Subcutaneous abdominal adipose tissue (tissue), 5 donors: ENCODE results near the gene SUB1.
"Not testable (repeated sequence)": the region's sequence is repeated elsewhere in the genome, so short reads cannot be mapped to it uniquely, and the experiment has no call there.

ENCODE experiments used
- H3K27ac ChIP-seq: one replicate; pipeline ENCODE4 v1.7.0; 2013; ENCODE audit warnings: low read depth, mild to moderate bottlenecking, inconsistent platforms, low read length, moderate library complexity
- H3K27me3 ChIP-seq, 5 donors: one replicate each; pipeline ENCODE4 v1.7.0; 2013; ENCODE audit warnings: low read length in 5 of 5, inconsistent platforms in 1 of 5; ENCODE audit not compliant: control insufficient read depth in 5 of 5, insufficient read depth in 4 of 5
- H3K36me3 ChIP-seq, 5 donors: one replicate each; pipeline ENCODE4 v1.7.0; 2013; ENCODE audit warnings: low read length in 5 of 5; ENCODE audit not compliant: control insufficient read depth in 5 of 5, insufficient read depth in 5 of 5
- H3K4me1 ChIP-seq, 5 donors: one replicate each; pipeline ENCODE4 v1.7.0; 2013; ENCODE audit warnings: low read length in 5 of 5, mild to moderate bottlenecking in 3 of 5, moderate library complexity in 1 of 5; ENCODE audit not compliant: control insufficient read depth in 5 of 5, insufficient read depth in 5 of 5
- H3K4me3 ChIP-seq, 5 donors: one replicate each; pipeline ENCODE4 v1.7.0; 2013; ENCODE audit warnings: low read length in 5 of 5, low read depth in 1 of 5
- H3K9ac ChIP-seq, 5 donors: one replicate each; pipeline ENCODE4 v1.7.0; 2013; ENCODE audit warnings: low read length in 5 of 5, mild to moderate bottlenecking in 4 of 5, moderate library complexity in 3 of 5
- H3K9me3 ChIP-seq, 5 donors: one replicate each; pipeline ENCODE4 v1.7.0; 2013; ENCODE audit warnings: low read length in 5 of 5; ENCODE audit not compliant: control insufficient read depth in 5 of 5
- donor health status: healthy.
- donor health status: healthy.
- donor health status: healthy.
- donor health status: healthy.
- donor health status: healthy.

SUB1 gene

GRCh38 chr5:32562843-32563242, 22.5 kb upstream of the SUB1 start:
- H3K27me3 ChIP-seq: no peaks in the 10 kb centered on the region
- no peak overlapping the region for H3K9ac ChIP-seq
- no peak overlapping the region for H3K27ac ChIP-seq
- peaks cover 0 to 17% (median 0%) of the 10 kb centered on the region in 5 donors for H3K4me1 ChIP-seq
- H3K9me3 ChIP-seq: peaks cover 0 to 3% (median 0%) of the 10 kb centered on the region in 5 donors
- H3K4me3 ChIP-seq: no peak overlapping the region
- no peaks in the 10 kb centered on the region for H3K36me3 ChIP-seq

- no peaks in the 10 kb centered on the region for H3K27me3 ChIP-seq
- H3K36me3 ChIP-seq: no peaks in the 10 kb centered on the region
Observed at GRCh38 chr5:32563614-32564013, 21.7 kb upstream of the SUB1 start.

GRCh38 chr5:32565145-32565544, 20.2 kb upstream of the SUB1 start:
- H3K9me3 ChIP-seq: peaks cover 0 to 3% (median 0%) of the 10 kb centered on the region in 5 donors
- no peak overlapping the region for H3K27ac ChIP-seq
- no peak overlapping the region for H3K9ac ChIP-seq
- no peaks in the 10 kb centered on the region for H3K36me3 ChIP-seq
- H3K27me3 ChIP-seq: no peaks in the 10 kb centered on the region
- peaks cover 0 to 26% (median 4%) of the 10 kb centered on the region in 5 donors for H3K4me1 ChIP-seq
- no peak overlapping the region for H3K4me3 ChIP-seq

More at GRCh38 chr5:32563614-32564013, 21.7 kb upstream of the SUB1 start:
- Histone ChIP-seq H3K9me3 (peaks cover 0 to 3% (median 0%) of the 10 kb centered on the region in 5 donors), H3K4me1 (peaks cover 0 to 23% (median under 1%) of the 10 kb centered on the region in 5 donors), H3K9ac (no peak overlapping the region), H3K4me3 (no peak overlapping the region), H3K27ac (no peak overlapping the region)

GRCh38 chr5:32566319-32567111, 18.8 kb upstream of the SUB1 start:
- Histone ChIP-seq H3K9me3 (peaks cover 0 to 3% (median 0%) of the 10 kb centered on the region in 5 donors), H3K36me3 (no peaks in the 10 kb centered on the region), H3K9ac (no peak overlapping the region), H3K4me3 (no peak overlapping the region), H3K27me3 (no peaks in the 10 kb centered on the region), H3K27ac (no peak overlapping the region), H3K4me1 (peaks cover 0 to 26% (median 4%) of the 10 kb centered on the region in 5 donors)

GRCh38 chr5:32571128-32571527, 14.2 kb upstream of the SUB1 start:
- no peaks in the 10 kb centered on the region for H3K27me3 ChIP-seq
- H3K36me3 ChIP-seq: no peaks in the 10 kb centered on the region
- no peak overlapping the region for H3K27ac ChIP-seq
- no peak overlapping the region for H3K9ac ChIP-seq
- H3K4me1 ChIP-seq: peaks cover 0 to 22% (median 4%) of the 10 kb centered on the region in 5 donors
- H3K9me3 ChIP-seq: peaks cover 0 to 3% (median 0%) of the 10 kb centered on the region in 5 donors
- H3K4me3 ChIP-seq: no peak overlapping the region

- Histone ChIP-seq H3K27me3 (no peaks in the 10 kb centered on the region), H3K9me3 (no peaks in the 10 kb centered on the region), H3K36me3 (no peaks in the 10 kb centered on the region), H3K4me1 (peaks cover 0 to 8% (median 4%) of the 10 kb centered on the region in 5 donors), H3K27ac (no peak overlapping the region), H3K9ac (no peak overlapping the region), H3K4me3 (no peak overlapping the region)
Observed at GRCh38 chr5:32572778-32573480, 12.4 kb upstream of the SUB1 start.

GRCh38 chr5:32573481-32573854, 11.9 kb upstream of the SUB1 start:
- not testable (repeated sequence) for H3K27ac ChIP-seq, H3K36me3 ChIP-seq, H3K9ac ChIP-seq, H3K27me3 ChIP-seq, H3K4me1 ChIP-seq, H3K4me3 ChIP-seq, H3K9me3 ChIP-seq

- Histone ChIP-seq H3K27me3 (no peaks in the 10 kb centered on the region), H3K36me3 (no peaks in the 10 kb centered on the region), H3K9ac (no peak overlapping the region), H3K4me3 (no peak overlapping the region), H3K27ac (no peak overlapping the region), H3K4me1 (no peaks in the 10 kb centered on the region), H3K9me3 (no peaks in the 10 kb centered on the region)
Observed at GRCh38 chr5:32574540-32575175, 10.7 kb upstream of the SUB1 start.

GRCh38 chr5:32578363-32578762, 7.0 kb upstream of the SUB1 start:
- Histone ChIP-seq H3K9ac (no peak overlapping the region), H3K9me3 (no peaks in the 10 kb centered on the region), H3K4me3 (no peak overlapping the region), H3K4me1 (peaks cover 0 to 10% (median 4%) of the 10 kb centered on the region in 5 donors), H3K27me3 (no peaks in the 10 kb centered on the region), H3K27ac (no peak overlapping the region), H3K36me3 (no peaks in the 10 kb centered on the region)

GRCh38 chr5:32578764-32579163, 6.6 kb upstream of the SUB1 start:
- no peak overlapping the region for H3K4me3 ChIP-seq

More at GRCh38 chr5:32578764-32579163, 6.6 kb upstream of the SUB1 start:
- H3K27ac ChIP-seq: no peak overlapping the region
- no peaks in the 10 kb centered on the region for H3K27me3 ChIP-seq
- no peaks in the 10 kb centered on the region for H3K9me3 ChIP-seq
- peaks cover 0 to 10% (median 4%) of the 10 kb centered on the region in 5 donors for H3K4me1 ChIP-seq
- no peaks in the 10 kb centered on the region for H3K36me3 ChIP-seq
- H3K9ac ChIP-seq: no peak overlapping the region
